A673 (cell line): Measurements from ENCODE around the gene TRIM14. TPM values are rescaled to one million over a fixed set of nuclear protein-coding genes. Genes with fewer than 3 reads are reported as not detected.
A peak's percentile ranks its signal among the peaks of the same experiment; 100 is the strongest.

ENCODE experiments used
- BruUV-seq: library from RNA; stranded (reverse); fragments of 400-500 nt; replicated peaks from 2 replicates; lab custom pipeline; 2021; lab: Mats Ljungman, UMichigan
- CTCF ChIA-PET: fragments of 300-600 bp; sonication (Branson Sonifier 250); formaldehyde crosslinking; loops from one replicate; lab custom pipeline; 2022; ENCODE audit warnings: antibody characterized with exemption; lab: Charles Lee
- POLR2A ChIA-PET: fragments of 300-600 bp; sonication (Branson Sonifier 250); formaldehyde crosslinking; loops from one replicate; lab custom pipeline; 2022; ENCODE audit warnings: antibody characterized with exemption; ENCODE audit not compliant: low non-redundant PET; lab: Charles Lee
- DNase-seq: peaks from one replicate; pipeline ENCODE4 v3.0.0-alpha.2; 2015; ENCODE audit warnings: low spot score
- H3K27ac ChIP-seq: fragments of 200-600 bp; sonication (generic); 2 replicates; pipeline ENCODE4 v1.5.1; 2016; ENCODE audit warnings: mixed run types, low read depth, mild to moderate bottlenecking, mixed read lengths, antibody characterized with exemption, low read length; ENCODE audit not compliant: poor library complexity, severe bottlenecking
- H3K27me3 ChIP-seq: fragments of 200-600 bp; sonication (generic); replicated peaks from 2 replicates; pipeline ENCODE4 v1.6.1; 2017; ENCODE audit warnings: mixed run types, low read depth, mild to moderate bottlenecking, mixed read lengths, antibody characterized with exemption, low read length; ENCODE audit not compliant: insufficient read depth, poor library complexity
- H3K36me3 ChIP-seq: fragments of 200-600 bp; sonication (generic); 2 replicates; pipeline ENCODE4 v1.6.1; 2016; ENCODE audit warnings: mixed run types, mild to moderate bottlenecking, mixed read lengths, antibody characterized with exemption, low read length; ENCODE audit not compliant: insufficient read depth, poor library complexity, severe bottlenecking
- H3K4me1 ChIP-seq: fragments of 200-600 bp; sonication (generic); 2 replicates; pipeline ENCODE4 v1.6.1; 2017; ENCODE audit warnings: mixed run types, mild to moderate bottlenecking, mixed read lengths, antibody characterized with exemption, low read length; ENCODE audit not compliant: insufficient read depth, poor library complexity, severe bottlenecking
- H3K4me3 ChIP-seq: fragments of 200-600 bp; sonication (generic); 2 replicates; pipeline ENCODE4 v1.5.1; 2016; ENCODE audit warnings: low read depth, mixed run types, mild to moderate bottlenecking, mixed read lengths, low read length; ENCODE audit not compliant: poor library complexity, severe bottlenecking
- H3K9me3 ChIP-seq: fragments of 200-600 bp; sonication (generic); 2 replicates; pipeline ENCODE4 v1.6.1; 2016; ENCODE audit warnings: mixed run types, low read depth, mild to moderate bottlenecking, mixed read lengths, antibody characterized with exemption, low read length; ENCODE audit not compliant: poor library complexity, severe bottlenecking
- EZH2 ChIP-seq: fragments of 200-600 bp; sonication (generic); IDR thresholded peaks from 2 replicates; pipeline ENCODE4 v1.6.1; 2017; ENCODE audit warnings: borderline replicate concordance, low read depth, mild to moderate bottlenecking, mixed read lengths, antibody characterized with exemption, low read length; ENCODE audit not compliant: poor library complexity, severe bottlenecking
- intact Hi-C: fragments of 100-400 bp; cut with micrococcal nuclease; formaldehyde crosslinking; loops from one replicate; pipeline ENCODE4 v1.10.0; 2022; ENCODE audit not compliant: unreplicated experiment
- total RNA-seq: library from RNA; stranded (reverse); gene quantifications from 2 replicates; pipeline ENCODE4 v1.2.3, GENCODE V29; 2021
- TF ChIP-seq, protein P1 (sequence below): fragments of 300-800, 200-600 bp; sonication (generic); conservative IDR thresholded peaks from 2 replicates; pipeline ENCODE4 v1.5.1; 2017; ENCODE audit warnings: low read depth, mild to moderate bottlenecking, antibody characterized with exemption, low read length, moderate library complexity, mixed read lengths

The TRIM14 gene
- total RNA-seq, 1 experiment from 2014 or later = 3.8 TPM

- POLR2A ChIA-PET = interaction anchor here (0.6 kb wide), 1 partner anchor 59 kb away, joined by 4 read pairs; no protein-coding TSS in a partner anchor
- no peaks in the 10 kb centered on the region for H3K4me1 ChIP-seq
- TF ChIP-seq, protein P1, sequence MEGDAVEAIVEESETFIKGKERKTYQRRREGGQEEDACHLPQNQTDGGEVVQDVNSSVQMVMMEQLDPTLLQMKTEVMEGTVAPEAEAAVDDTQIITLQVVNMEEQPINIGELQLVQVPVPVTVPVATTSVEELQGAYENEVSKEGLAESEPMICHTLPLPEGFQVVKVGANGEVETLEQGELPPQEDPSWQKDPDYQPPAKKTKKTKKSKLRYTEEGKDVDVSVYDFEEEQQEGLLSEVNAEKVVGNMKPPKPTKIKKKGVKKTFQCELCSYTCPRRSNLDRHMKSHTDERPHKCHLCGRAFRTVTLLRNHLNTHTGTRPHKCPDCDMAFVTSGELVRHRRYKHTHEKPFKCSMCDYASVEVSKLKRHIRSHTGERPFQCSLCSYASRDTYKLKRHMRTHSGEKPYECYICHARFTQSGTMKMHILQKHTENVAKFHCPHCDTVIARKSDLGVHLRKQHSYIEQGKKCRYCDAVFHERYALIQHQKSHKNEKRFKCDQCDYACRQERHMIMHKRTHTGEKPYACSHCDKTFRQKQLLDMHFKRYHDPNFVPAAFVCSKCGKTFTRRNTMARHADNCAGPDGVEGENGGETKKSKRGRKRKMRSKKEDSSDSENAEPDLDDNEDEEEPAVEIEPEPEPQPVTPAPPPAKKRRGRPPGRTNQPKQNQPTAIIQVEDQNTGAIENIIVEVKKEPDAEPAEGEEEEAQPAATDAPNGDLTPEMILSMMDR = no peak
- TF ChIP-seq EZH2 = no peak
- no TSS peak for BruUV-seq
- no peak overlapping the region for H3K27ac ChIP-seq
- peaks cover 8% of the 10 kb centered on the region for H3K36me3 ChIP-seq
- no peaks in the 10 kb centered on the region for H3K9me3 ChIP-seq
- intact Hi-C loops = no loop called here
- no peak for DNase-seq
- no peak overlapping the region for H3K4me3 ChIP-seq
- no peaks in the 10 kb centered on the region for H3K27me3 ChIP-seq
- CTCF ChIA-PET = no interaction called here
These were observed 54.2 kb downstream of the TRIM14 start for GRCh38 chr9:98064623-98065392.

GRCh38 chr9:98062161-98062560 lies 56.9 kb downstream of the TRIM14 start:
- Histone ChIP-seq H3K27ac (no peak overlapping the region), H3K4me3 (no peak overlapping the region), H3K36me3 (peaks cover 8% of the 10 kb centered on the region), H3K9me3 (no peaks in the 10 kb centered on the region), H3K27me3 (no peaks in the 10 kb centered on the region), H3K4me1 (no peaks in the 10 kb centered on the region)
- TF ChIP-seq, protein P1 = no peak
- no peak for TF ChIP-seq EZH2
- CTCF ChIA-PET = no interaction called here
- intact Hi-C loops = no loop called here
- POLR2A ChIA-PET = no interaction called here
- DNase-seq = no peak
- no TSS peak for BruUV-seq

GRCh38 chr9:98057138-98057799 lies 61.8 kb downstream of the TRIM14 start:
- no peaks in the 10 kb centered on the region for H3K4me1 ChIP-seq
- CTCF ChIA-PET = no interaction called here
- peak; percentile 24 for DNase-seq
- POLR2A ChIA-PET = interaction anchor here (0.6 kb wide), 1 partner anchor 135 kb away, joined by 6 read pairs; the partner anchor contains the start of gene CORO2A
- H3K9me3 ChIP-seq = no peaks in the 10 kb centered on the region
- intact Hi-C loops = no loop called here
- BruUV-seq = no TSS peak
- peak overlapping the region; percentile 85 for H3K4me3 ChIP-seq
- H3K27ac ChIP-seq = peak overlapping the region; percentile 78
- H3K36me3 ChIP-seq = peaks cover 5% of the 10 kb centered on the region
- H3K27me3 ChIP-seq = no peaks in the 10 kb centered on the region
- TF ChIP-seq EZH2 = no peak
- TF ChIP-seq, protein P1 = no peak
